ENCODE data around the gene PHF23.

DNA sequence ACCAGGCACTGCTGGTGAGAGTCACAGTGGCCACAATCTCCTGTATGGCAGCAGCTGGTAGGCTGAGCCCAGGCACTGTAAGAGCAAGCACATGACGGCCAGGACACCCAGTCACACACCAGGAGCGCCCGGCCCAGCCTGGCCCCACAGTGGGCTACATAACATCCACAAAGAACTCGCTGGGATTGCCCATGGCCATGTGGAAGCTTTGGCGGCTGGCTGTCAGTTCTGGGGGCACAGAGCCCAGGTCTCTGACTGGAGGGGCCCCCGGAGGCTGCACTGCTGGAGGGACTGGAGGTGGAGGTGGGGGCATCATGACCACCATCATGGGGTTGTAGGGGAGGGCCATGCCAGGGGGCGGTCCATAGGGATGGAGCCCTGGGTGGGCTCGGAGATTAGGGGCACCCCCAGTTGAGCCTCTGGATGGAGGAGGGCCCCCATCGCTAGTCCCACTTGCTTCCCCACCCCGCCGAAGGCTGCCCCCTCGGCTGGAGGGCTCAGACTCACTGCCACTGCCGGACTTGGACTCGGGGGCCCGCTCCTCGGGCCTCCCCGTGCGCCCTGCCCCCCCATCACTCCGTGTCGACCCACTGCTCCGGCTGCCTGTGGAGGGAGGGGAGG, 13.4 kb downstream of the PHF23 start:
- TF ChIP-seq, protein P1, sequence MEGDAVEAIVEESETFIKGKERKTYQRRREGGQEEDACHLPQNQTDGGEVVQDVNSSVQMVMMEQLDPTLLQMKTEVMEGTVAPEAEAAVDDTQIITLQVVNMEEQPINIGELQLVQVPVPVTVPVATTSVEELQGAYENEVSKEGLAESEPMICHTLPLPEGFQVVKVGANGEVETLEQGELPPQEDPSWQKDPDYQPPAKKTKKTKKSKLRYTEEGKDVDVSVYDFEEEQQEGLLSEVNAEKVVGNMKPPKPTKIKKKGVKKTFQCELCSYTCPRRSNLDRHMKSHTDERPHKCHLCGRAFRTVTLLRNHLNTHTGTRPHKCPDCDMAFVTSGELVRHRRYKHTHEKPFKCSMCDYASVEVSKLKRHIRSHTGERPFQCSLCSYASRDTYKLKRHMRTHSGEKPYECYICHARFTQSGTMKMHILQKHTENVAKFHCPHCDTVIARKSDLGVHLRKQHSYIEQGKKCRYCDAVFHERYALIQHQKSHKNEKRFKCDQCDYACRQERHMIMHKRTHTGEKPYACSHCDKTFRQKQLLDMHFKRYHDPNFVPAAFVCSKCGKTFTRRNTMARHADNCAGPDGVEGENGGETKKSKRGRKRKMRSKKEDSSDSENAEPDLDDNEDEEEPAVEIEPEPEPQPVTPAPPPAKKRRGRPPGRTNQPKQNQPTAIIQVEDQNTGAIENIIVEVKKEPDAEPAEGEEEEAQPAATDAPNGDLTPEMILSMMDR (conservative IDR thresholded peaks at IDR 0.05 in 1 of 2, IDR thresholded peaks at IDR 0.05 in 1 of 2; ENCODE audit: extremely low read depth in 1 of 2, insufficient read depth in 1 of 2, low read depth in 1 of 2, low read length in 2 of 2) = no peak
- TF ChIP-seq EZH2 (IDR thresholded peaks at IDR 0.05; ENCODE audit: borderline replicate concordance, low read length) = no peak
